ENCODE results near the gene FRYL.

The FRYL gene

DNA sequence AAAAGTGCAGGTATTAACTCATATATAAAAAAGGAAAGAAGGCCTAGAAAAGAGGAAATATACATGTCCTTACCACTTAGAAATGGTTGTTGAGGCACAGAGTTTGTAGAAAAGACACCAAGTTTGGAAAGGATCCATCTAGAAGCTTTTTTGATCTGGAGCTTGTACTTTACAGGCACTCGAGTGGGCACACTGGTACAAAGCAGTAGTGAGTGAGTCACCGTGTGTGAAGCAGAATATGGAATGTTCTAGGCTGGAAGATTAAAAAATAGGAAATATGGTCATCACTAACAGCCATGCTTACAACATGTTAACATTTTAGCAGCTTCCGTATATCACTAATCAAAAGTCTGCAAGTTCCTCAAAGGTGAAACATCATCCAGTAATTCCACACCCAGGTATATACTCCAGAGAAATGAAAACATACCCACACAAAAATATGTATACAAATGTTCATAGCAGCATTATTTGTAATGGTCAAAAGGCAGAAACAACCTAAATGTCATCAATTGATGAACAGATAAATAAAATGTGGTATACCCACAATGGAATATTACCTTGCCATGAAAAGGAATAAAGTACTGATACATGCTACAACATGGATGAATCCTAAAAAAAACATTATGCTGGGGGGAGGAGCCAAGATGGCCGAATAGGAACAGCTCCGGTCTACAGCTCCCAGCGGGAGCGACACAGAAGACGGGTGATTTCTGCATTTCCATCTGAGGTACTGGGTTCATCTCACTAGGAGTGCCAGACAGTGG is 69.5 kb downstream of the FRYL start:
- H3K9me3 ChIP-seq (ENCODE audit: low read length), result no peaks in the 10 kb centered on the region
- peaks cover 12% of the 10 kb centered on the region; the same call in 1 of the 2 replicates for H3K79me2 ChIP-seq (ENCODE audit: insufficient read depth, low read length)
- peaks cover 33% of the 10 kb centered on the region for H3K36me3 ChIP-seq (ENCODE audit: insufficient read depth, low read length)

DNA sequence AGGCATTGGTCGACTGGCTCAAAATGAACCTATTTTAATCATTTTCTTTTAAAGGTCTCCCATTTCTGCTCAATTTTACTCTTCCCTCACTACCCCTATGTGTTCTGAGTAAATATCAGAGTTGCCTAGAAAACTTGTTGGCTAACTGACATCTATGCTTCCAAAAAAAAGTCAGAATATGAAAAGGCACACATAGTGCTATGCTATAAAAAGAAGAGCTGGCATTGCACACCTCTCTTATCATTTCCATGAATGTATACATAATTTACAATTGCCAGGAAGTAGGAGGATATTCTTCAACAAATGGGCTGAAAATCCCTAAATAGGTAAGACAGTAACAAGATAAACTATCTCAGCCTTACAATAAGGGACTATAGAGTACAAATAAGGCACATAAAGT is 70.2 kb downstream of the FRYL start:
- peaks cover 12% of the 10 kb centered on the region; the same call in 1 of the 2 replicates for H3K79me2 ChIP-seq (ENCODE audit: insufficient read depth, low read length)
- no peak overlapping the region for H3K4me3 ChIP-seq (ENCODE audit: low read depth, low read length, poor library complexity, severe bottlenecking)
- H3K36me3 ChIP-seq (ENCODE audit: insufficient read depth, low read length), result peaks cover 33% of the 10 kb centered on the region
- no peaks in the 10 kb centered on the region for H3K4me1 ChIP-seq (ENCODE audit: insufficient read depth, low read length, severe bottlenecking)
- H2AFZ ChIP-seq (ENCODE audit: low read length), result no peak overlapping the region
- H3K9me2 ChIP-seq (ENCODE audit: low read depth, low read length), result no peaks in the 10 kb centered on the region
- H3K27me3 ChIP-seq (ENCODE audit: insufficient read depth, low read length), result no peaks in the 10 kb centered on the region
- H3K9me3 ChIP-seq (ENCODE audit: low read length), result no peaks in the 10 kb centered on the region
- H3F3A ChIP-seq (ENCODE audit: insufficient read depth, low read length), result no peaks in the 10 kb centered on the region
- no peak overlapping the region for H3K9ac ChIP-seq (ENCODE audit: low read length)
- H4K20me1 ChIP-seq (ENCODE audit: insufficient read depth, low read length), result no peaks in the 10 kb centered on the region
- no peak overlapping the region for H3K27ac ChIP-seq (ENCODE audit: low read depth, low read length, poor library complexity, severe bottlenecking)
- TF ChIP-seq CTCF (IDR thresholded peaks at IDR 0.05; ENCODE audit: low read length), result no peak
- TF ChIP-seq EZH2 (IDR thresholded peaks at IDR 0.05; ENCODE audit: borderline replicate concordance, low read length), result no peak
- no peak overlapping the region for H3K4me2 ChIP-seq (ENCODE audit: low read length)

More for the DNA sequence above, 69.5 kb downstream of the FRYL start:
- TF ChIP-seq CTCF (IDR thresholded peaks at IDR 0.05; ENCODE audit: low read length) (no peak), EZH2 (IDR thresholded peaks at IDR 0.05; ENCODE audit: borderline replicate concordance, low read length) (no peak)
- Histone ChIP-seq H3K4me2 (ENCODE audit: low read length) (no peak overlapping the region), H4K20me1 (ENCODE audit: insufficient read depth, low read length) (no peaks in the 10 kb centered on the region), H3K4me3 (ENCODE audit: low read depth, low read length, poor library complexity, severe bottlenecking) (no peak overlapping the region), H2AFZ (ENCODE audit: low read length) (no peak overlapping the region), H3F3A (ENCODE audit: insufficient read depth, low read length) (no peaks in the 10 kb centered on the region), H3K27me3 (ENCODE audit: insufficient read depth, low read length) (no peaks in the 10 kb centered on the region), H3K9ac (ENCODE audit: low read length) (no peak overlapping the region), H3K4me1 (ENCODE audit: insufficient read depth, low read length, severe bottlenecking) (no peaks in the 10 kb centered on the region), H3K9me2 (ENCODE audit: low read depth, low read length) (no peaks in the 10 kb centered on the region), H3K27ac (ENCODE audit: low read depth, low read length, poor library complexity, severe bottlenecking) (no peak overlapping the region)

- H3K9me2 ChIP-seq (ENCODE audit: low read depth, low read length), result no peaks in the 10 kb centered on the region
- H3K79me2 ChIP-seq (ENCODE audit: insufficient read depth, low read length), result peaks cover 12% of the 10 kb centered on the region; the same call in 1 of the 2 replicates
- no peaks in the 10 kb centered on the region for H3K27me3 ChIP-seq (ENCODE audit: insufficient read depth, low read length)
- TF ChIP-seq CTCF (IDR thresholded peaks at IDR 0.05; ENCODE audit: low read length) (no peak), EZH2 (IDR thresholded peaks at IDR 0.05; ENCODE audit: borderline replicate concordance, low read length) (no peak)
- H3K4me1 ChIP-seq (ENCODE audit: insufficient read depth, low read length, severe bottlenecking), result no peaks in the 10 kb centered on the region
- no peak overlapping the region for H2AFZ ChIP-seq (ENCODE audit: low read length)
- H3K36me3 ChIP-seq (ENCODE audit: insufficient read depth, low read length), result peaks cover 33% of the 10 kb centered on the region
- H3K9me3 ChIP-seq (ENCODE audit: low read length), result no peaks in the 10 kb centered on the region
- no peaks in the 10 kb centered on the region for H4K20me1 ChIP-seq (ENCODE audit: insufficient read depth, low read length)
- no peak overlapping the region for H3K4me3 ChIP-seq (ENCODE audit: low read depth, low read length, poor library complexity, severe bottlenecking)
- H3F3A ChIP-seq (ENCODE audit: insufficient read depth, low read length), result no peaks in the 10 kb centered on the region
- no peak overlapping the region for H3K4me2 ChIP-seq (ENCODE audit: low read length)
- H3K27ac ChIP-seq (ENCODE audit: low read depth, low read length, poor library complexity, severe bottlenecking), result no peak overlapping the region
- no peak overlapping the region for H3K9ac ChIP-seq (ENCODE audit: low read length)
These were observed 71.5 kb downstream of the FRYL start for GRCh38 chr4:48708610-48709009.

All from OCI-LY1 (cell line).